Measurements from ENCODE around the gene NRGN.

DNA sequence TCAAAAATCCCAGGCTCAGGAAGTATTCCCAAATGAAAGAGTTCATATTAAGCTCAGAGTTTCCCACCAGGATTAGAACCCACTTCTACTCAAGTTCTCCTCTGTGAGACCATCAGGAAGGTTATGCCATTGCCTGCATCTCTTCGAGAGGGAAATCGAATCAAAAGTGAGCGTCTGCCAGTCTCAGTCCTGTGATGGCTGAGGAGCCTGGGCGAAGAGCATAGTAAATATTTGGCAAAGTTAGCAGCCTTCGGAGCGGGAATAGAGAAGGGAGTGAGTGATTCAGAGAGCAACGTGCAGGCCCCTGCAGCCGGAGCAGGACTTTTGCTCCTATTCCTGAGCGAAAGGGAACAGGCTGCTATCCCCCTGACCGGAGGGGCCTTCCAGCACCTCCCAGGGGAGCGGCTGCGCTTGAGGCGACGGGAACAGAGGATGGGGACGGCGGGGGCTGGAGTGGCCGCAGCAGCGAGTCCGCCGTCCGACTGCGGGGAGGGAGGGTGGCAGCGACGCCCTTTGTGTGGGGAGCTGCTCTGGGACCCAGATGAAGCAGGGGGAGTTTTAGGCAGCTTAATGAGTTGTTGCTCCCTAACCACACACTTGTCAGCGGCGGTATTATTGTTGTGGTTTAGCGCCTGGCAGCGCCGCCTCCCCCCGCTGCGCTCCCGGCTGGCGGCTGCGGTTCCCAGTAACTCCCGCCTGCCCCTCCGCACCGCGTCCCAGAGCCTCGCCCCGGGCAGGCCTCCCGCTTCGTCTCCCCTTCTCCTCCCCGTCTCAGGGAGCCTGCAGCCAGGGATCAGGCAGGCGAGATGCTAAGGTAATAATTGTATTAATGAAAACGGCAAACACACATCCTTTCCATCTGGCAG, 21.7 kb upstream of the NRGN start:
- no peak for TF ChIP-seq SUZ12 (IDR thresholded peaks at IDR 0.05)
- no peak for TF ChIP-seq TARDBP (IDR thresholded peaks at IDR 0.05)
- no peak for TF ChIP-seq SP1 (IDR thresholded peaks at IDR 0.05)
- TF ChIP-seq CTBP1 (IDR thresholded peaks at IDR 0.05; ENCODE audit: borderline replicate concordance), result no peak
- TF ChIP-seq, protein P1, sequence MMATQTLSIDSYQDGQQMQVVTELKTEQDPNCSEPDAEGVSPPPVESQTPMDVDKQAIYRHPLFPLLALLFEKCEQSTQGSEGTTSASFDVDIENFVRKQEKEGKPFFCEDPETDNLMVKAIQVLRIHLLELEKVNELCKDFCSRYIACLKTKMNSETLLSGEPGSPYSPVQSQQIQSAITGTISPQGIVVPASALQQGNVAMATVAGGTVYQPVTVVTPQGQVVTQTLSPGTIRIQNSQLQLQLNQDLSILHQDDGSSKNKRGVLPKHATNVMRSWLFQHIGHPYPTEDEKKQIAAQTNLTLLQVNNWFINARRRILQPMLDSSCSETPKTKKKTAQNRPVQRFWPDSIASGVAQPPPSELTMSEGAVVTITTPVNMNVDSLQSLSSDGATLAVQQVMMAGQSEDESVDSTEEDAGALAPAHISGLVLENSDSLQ (IDR thresholded peaks at IDR 0.05), result no peak
- TF ChIP-seq BHLHE40 (IDR thresholded peaks at IDR 0.05; ENCODE audit: borderline replicate concordance), result no peak
- TF ChIP-seq NFRKB (IDR thresholded peaks at IDR 0.05), result no peak
- no peak for TF ChIP-seq ARNT (IDR thresholded peaks at IDR 0.05)
- no peak for TF ChIP-seq HDGF (IDR thresholded peaks at IDR 0.05; ENCODE audit: borderline replicate concordance)
- TF ChIP-seq FOXA1 (IDR thresholded peaks at IDR 0.05), result no peak
- no peak for TF ChIP-seq FOXM1 (IDR thresholded peaks at IDR 0.05; ENCODE audit: borderline replicate concordance)
- TF ChIP-seq FOXK2 (IDR thresholded peaks at IDR 0.05), result no peak

Measured in HEK293T (cell line).